GM21529 (cell line): ENCODE measurements around the gene PRKCZ.

Experiments used
- ATAC-seq: cut with Tn5 transposase; IDR thresholded peaks from one replicate; pipeline ENCODE4 v1.9.1; 2021; ENCODE audit not compliant: unreplicated experiment

PRKCZ gene

GRCh38 chr1:2174348-2175054, 124.3 kb downstream of the PRKCZ start:
- ATAC-seq = no peak

DNA sequence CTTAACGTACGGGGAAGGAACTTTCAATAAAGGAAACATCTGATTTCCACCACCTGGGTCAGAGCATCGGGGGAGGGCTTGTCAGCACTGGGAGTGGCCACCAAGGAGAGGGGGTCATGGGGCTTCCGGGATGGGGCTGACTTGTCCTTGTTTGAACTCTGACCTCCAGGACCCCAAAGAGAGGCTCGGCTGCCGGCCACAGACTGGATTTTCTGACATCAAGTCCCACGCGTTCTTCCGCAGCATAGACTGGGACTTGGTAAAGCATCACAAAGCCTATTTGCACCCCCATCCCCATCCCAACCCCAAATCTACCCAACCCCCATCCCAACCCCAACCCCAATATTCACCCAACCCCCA, 124.8 kb downstream of the PRKCZ start:
- ATAC-seq = no peak

GRCh38 chr1:2175681-2176454, 125.7 kb downstream of the PRKCZ start:
- no peak for ATAC-seq

- no peak for ATAC-seq
These were observed 126.4 kb downstream of the PRKCZ start for GRCh38 chr1:2176615-2177014.

- ATAC-seq = no peak
These were observed 127.3 kb downstream of the PRKCZ start for GRCh38 chr1:2177541-2177940.

- ATAC-seq = no peak
These were observed 127.8 kb downstream of the PRKCZ start for GRCh38 chr1:2177946-2178538.

- no peak for ATAC-seq
These were observed 128.7 kb downstream of the PRKCZ start for GRCh38 chr1:2178875-2179274.

- no peak for ATAC-seq
These were observed 129.2 kb downstream of the PRKCZ start for GRCh38 chr1:2179283-2180013.

DNA sequence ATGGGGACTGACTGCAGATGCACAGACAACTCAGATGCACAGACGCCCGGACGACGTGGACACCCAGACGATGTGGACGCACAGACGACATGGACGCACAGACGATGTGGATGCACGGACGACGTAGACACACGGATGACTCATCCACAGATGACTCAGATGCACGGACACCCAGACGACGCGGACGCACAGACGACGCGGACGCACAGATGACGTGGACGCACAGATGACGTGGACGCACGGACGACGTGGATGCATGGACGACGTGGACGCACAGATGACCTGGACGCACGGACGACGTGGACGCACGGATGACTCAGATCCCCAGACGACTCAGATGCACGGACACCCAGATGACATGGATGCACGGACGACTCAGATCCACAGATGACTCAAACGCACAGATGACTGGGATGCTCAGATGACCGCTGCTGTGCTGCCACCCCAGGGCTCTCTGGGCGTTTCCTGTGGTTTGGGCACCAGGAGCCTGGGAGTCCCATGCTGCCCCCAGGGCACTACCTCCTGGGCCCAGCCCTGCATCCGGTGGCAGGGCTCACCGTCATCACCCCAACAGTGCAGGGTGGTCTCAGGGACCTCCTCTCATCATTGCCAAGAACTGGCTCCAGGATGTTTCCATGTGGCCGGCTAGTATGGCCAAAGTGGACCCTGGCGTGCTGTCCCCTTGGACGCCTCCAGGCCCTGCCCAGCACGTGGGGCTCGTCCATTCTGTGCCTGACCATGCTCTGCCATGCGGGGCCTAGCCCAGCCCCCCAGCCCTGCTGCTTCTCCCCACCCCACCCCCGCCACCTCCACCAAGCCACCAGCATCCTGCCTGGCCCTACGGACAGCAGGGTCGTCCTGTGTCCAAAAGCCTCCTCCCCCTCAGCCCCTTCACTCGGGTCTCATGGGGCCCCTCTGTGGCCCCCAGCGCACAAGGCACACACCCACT, 130.4 kb downstream of the PRKCZ start:
- ATAC-seq = no peak

GRCh38 chr1:2181271-2181670, 131.1 kb downstream of the PRKCZ start:
- ATAC-seq = no peak

GRCh38 chr1:2181752-2182151, 131.5 kb downstream of the PRKCZ start:
- no peak for ATAC-seq

DNA sequence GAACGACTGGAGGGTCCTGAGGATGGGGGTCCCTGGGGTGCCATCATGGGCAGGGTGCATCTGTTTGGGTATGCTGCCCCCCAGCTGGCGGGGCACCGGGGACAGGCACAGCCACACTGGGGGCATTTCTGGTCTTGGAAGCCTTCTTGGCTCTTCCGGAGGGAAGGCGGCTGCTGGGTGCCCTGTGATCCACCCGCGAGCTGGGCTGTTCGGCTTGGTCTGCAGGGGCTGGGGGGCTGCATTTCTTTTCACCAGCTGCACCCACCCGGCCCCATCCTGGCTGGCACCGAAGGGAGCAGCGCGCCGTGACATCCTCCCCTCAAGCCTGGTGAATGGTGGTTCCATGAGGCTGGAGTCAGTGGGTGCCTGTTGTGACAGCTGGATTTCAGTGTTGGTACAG, 132.2 kb downstream of the PRKCZ start:
- ATAC-seq = no peak

DNA sequence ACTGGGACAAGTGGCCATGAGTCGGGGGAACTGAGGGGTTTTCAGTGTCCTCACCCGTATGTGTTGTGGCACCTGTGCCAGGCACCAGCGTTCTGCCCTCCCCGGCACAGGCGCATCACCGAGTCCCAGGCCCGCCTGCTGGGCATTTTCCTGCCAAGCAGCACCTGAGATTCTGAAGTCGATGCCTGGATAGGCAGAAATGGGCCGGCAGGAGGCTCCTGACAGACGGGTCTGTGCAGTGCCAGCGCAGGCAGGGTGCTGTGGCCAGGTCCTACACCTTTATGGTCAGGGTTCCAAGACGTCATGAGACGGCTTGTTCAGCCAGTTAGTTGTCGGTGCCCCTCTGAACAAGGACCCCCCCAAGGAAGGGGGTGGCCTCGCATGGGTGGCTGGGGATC, 133.7 kb downstream of the PRKCZ start:
- no peak for ATAC-seq

DNA sequence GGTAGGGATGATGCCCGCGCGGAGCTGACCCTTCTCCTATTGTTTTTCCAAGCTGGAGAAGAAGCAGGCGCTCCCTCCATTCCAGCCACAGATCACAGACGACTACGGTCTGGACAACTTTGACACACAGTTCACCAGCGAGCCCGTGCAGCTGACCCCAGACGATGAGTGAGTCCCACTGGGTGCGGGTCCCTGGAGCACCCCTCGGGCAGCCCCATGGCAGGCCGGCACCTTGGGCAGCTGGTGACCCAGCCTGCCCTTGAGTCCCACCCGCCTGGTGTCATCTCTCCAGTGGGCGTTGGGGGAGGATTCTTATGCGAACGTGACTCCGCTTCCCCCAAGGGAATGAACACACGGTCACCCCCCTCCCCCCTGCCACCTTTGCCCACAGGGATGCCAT, 134.3 kb downstream of the PRKCZ start:
- ATAC-seq = no peak

- ATAC-seq = no peak
These were observed 134.7 kb downstream of the PRKCZ start for GRCh38 chr1:2184934-2185333.

- ATAC-seq = no peak
These were observed 136.0 kb downstream of the PRKCZ start for GRCh38 chr1:2185880-2186855.

- ATAC-seq = no peak
These were observed 136.7 kb downstream of the PRKCZ start for GRCh38 chr1:2186901-2187300.

DNA sequence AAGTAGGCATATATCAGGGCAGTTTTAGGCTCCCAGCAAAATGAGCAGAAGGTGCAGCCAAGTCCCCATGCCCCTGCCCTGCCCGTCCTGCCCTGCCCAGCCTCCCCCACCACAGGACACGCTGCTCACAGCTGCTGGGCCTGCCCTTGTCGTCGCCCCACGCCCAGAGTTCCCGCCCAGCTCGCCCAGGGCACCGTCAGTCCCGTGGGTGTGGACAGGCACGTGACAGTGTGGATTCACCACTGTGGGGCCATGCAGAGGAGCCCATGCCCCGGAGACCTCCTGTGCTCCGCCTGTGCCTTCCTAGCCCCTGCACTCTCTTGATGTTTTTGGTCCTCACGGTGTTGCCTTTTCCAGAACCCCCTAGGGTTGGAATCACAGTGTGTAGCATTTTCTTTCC, 137.4 kb downstream of the PRKCZ start:
- ATAC-seq = no peak

DNA sequence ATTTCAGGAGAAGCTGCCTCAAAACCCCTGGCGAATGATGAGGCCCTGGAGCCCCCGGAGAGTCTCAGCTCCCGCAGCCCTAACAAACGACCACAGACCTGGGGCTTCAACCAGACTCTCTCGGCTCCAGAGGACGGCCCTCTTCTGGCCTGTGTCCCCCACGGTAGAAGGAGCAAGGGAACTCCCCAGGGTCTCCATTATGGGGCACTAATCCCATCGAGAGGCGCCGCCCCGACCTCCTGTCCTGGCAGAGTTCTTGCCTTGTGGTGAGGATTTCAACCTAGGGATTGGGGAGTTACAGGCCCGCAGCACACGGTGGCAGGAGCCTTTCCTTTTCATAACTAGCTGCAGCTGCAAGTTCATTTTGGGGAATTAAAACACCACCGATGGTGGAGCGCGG, 138.1 kb downstream of the PRKCZ start:
- ATAC-seq = no peak
